NCI-H2081 treated with DMSO at 0.1 percent for 48 hours (cell line): ENCODE measurements around the gene BCORL1.

Source experiments
- DNase-seq: peaks from one replicate; lab custom pipeline; 2025; lab: John Stamatoyannopoulos, UW

Gene BCORL1

DNA sequence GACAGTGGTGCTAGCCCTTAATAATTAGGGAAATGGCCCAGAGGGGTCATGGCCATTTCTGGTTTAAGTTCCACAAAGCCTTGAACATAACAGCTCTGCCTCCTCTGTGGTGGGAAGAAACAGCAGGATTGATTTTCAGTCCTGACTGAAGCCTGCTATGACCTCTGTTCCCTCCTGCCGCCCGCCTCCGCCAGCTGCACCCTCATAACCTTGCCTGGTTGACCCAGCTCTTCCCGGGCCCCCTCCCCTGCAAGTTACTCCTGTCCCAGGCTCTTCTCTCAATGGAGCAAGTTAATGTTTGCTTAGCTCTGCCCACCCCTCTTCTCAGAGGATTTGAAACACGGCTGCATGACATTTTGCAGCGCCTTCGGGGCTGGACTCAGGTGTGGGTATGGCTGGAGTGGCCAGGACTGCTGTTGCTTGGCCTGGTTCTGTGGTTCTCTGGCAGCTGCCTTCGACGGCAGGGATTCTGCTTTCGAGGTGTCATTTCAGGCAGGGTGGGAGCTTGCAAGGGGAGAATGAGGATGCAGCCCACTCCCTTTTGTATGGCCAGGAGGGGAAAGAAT lies 27.3 kb downstream of the BCORL1 start:
- DNase-seq: no peak

DNA sequence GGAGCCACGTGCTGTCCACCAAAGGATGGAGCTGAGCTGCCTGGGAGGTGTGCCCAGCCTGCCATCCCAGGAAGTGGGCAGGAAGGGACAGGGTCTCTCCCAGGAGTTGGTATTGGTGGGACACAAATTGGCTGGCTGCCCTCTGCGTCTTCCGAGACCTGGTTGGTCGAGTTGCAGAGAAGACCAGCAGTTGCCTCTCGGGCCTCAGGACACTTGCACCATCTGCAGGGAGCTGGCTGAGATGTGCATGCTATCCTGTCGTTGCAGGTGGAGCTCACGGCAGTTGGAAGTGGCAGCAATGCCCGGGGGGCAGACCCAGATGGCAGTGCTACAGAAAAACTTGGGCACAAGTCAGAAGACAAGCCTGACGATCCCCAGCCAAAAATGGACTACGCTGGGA lies 30.2 kb downstream of the BCORL1 start:
- DNase-seq: no peak

GRCh38 chrX:130013661-130014060 lies 31.2 kb downstream of the BCORL1 start:
- DNase-seq: no peak

DNA sequence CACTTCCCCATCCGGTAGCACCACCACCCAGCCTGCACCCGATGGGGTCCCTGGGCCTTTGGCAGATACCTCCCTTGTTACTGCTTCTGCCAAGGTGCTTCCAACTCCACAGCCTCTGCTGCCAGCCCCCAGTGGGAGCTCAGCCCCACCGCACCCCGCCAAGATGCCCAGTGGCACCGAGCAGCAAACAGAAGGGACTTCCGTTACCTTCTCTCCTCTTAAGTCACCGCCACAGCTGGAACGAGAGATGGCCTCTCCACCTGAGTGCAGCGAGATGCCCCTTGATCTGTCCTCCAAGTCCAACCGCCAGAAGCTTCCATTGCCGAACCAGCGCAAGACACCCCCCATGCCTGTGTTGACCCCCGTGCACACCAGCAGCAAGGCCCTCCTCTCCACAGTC lies 31.9 kb downstream of the BCORL1 start:
- no peak for DNase-seq

DNA sequence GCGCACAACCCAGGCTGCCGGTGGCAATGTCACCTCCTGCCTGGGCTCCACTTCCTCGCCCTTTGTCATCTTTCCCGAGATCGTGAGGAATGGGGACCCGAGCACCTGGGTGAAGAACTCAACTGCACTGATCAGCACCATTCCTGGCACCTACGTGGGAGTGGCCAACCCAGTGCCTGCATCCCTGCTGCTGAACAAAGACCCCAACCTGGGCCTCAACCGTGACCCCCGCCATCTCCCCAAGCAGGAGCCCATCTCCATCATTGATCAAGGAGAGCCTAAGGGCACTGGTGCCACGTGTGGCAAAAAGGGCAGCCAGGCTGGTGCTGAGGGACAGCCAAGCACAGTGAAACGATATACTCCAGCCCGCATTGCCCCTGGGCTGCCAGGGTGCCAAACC lies 32.3 kb downstream of the BCORL1 start:
- no peak for DNase-seq

- no peak for DNase-seq
Observed at GRCh38 chrX:130015181-130015580, 32.7 kb downstream of the BCORL1 start.

DNA sequence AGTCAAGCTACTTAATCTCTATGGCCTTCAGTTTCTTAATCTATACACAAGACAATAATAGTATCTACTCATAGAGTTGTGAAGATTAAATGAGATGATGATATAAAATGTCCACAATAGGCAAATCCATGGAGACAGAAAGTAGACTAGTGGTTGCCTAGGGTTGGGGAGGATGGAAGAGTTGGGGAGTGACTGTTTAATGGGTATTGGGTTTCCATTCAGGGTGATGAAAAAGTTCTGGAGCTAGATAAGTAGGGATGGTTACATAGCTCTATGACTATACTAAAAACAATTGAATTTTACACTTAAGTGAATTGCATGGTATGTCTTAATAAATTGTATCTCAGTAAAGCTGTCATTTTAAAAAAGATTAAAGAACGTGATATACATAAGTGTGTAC lies 35.7 kb downstream of the BCORL1 start:
- no peak for DNase-seq

DNA sequence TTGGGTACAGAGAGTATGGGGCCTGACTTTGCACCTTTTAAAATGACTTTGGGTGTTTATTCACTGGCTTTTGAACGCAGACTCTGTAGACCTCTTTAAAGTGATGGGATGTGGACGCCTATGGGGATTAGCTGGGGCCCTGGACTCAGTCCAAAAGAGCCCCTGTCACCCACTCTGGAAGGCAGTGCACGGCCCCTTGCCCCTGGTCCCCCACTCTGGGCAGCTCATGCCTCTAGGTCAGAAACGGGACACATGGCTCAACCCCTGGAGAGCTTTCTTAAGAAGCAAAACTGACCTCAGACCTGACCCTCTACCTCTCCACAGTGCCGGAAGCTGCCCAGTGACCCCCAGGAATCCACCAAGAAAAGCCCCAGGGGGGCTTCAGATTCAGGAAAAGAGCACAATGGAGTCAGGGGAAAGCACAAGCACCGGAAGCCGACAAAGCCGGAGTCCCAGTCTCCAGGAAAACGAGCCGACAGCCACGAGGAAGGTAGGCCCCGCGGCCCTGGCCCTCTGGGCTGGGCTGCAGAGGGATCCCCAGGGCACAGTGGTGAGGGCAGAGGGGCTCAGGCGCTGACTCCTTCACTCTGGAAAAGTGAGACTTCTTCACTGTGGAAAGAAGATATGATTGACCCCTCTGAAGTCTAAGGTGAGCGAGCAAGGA lies 38.4 kb downstream of the BCORL1 start:
- no peak for DNase-seq

- DNase-seq: no peak
Observed at GRCh38 chrX:130024127-130024526, 41.7 kb downstream of the BCORL1 start.

GRCh38 chrX:130025256-130025655 lies 42.8 kb downstream of the BCORL1 start:
- DNase-seq: no peak

DNA sequence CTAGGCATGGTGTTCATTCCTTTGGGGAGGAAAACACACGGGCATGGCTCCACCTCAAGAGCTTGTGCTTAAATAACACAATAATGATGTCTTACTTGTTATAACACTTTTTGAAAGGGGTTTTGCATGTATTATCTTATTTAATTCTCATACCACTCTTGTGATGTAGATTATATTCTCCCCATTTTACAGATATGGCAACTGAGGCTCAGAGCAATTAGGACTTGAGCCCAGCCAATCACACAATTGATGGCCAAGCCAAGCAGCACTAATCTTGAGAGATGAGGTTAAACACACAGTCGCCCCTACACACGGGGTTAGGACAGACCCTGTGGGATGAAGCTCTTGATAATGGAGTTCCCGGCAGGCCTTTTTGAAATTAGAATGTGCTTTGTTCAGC lies 45.1 kb downstream of the BCORL1 start:
- no peak for DNase-seq

DNA sequence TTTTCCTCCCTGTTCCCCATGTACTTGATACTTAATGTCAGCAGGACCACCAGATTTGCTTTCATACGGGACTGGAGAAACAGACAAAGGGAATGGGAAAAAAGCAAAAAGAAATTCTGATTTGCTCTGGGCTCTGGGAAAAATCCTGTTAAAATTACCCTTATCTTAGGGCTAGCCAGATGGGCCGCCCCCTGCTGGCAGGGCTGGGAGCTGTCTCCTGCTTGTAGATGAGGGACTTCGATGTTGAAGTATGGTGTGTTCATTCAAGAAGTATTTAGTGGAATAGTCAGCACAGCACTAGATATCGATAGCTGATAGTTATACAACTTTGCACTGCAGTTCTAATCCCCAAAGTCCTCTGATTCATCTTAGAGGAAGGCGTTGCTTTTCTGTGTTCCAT lies 45.8 kb downstream of the BCORL1 start:
- no peak for DNase-seq

DNA sequence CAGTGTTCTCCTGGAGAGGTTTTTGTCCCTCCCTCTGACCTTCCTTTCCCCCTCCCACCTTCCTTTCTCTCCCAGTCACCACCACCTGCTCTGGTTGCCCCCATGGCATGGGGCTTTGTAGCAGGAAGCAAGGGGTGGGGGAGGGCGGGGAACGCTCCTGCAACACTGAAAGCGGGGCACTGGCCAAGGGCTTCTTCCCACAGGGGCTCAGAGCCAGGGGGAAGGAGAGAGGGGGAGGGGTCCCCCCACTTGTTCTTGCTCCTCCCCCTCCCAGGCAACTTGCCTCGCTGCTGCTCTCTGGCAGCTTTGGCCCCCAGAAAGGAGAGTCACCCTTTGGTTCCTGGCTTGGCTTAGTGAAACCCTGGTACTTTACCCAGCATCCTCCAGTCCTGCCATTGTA lies 48.4 kb downstream of the BCORL1 start:
- DNase-seq: no peak

DNA sequence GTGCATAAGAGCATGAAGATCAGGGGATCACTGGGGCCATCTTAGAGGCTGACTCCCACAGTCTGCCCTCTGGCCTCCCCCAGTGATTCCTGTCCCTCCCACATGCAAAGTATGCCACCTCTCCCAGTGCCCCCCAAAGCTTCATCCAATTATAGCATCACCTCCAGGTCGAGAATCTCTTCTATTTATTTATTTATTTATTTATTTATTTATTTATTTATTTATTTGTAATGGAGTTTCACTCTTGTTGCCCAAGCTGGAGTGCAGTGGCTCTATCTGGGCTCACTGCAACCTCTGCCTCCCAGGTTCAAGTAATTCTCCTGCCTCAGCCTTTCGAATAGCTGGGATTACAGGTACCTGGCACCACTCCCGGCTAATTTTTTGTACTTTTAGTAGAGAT lies 50.1 kb downstream of the BCORL1 start:
- DNase-seq: no peak

- no peak for DNase-seq
Observed at GRCh38 chrX:130034178-130034577, 51.7 kb downstream of the BCORL1 start.

DNA sequence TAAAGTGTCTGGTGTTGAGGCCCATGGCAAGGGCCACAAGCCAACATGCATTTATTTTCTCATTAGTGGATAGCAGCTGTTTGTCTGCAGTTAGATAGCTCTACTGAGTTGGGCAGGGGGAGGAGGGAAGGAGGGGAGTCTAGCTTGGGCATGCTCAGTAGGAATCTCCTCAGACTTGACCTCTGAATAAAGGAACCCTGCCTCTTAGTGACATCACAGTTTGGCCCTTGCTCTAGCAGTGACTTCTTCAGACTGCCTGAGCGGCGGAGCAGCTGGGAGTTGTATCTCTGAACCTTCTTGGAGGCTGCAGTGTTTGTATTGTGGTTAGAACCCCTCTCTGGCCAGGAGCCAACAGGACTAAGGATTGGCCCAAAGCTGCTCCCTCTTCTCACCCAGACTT lies 57.4 kb downstream of the BCORL1 start:
- DNase-seq: no peak

GRCh38 chrX:130047416-130047815 lies 65.0 kb downstream of the BCORL1 start:
- DNase-seq: no peak

DNA sequence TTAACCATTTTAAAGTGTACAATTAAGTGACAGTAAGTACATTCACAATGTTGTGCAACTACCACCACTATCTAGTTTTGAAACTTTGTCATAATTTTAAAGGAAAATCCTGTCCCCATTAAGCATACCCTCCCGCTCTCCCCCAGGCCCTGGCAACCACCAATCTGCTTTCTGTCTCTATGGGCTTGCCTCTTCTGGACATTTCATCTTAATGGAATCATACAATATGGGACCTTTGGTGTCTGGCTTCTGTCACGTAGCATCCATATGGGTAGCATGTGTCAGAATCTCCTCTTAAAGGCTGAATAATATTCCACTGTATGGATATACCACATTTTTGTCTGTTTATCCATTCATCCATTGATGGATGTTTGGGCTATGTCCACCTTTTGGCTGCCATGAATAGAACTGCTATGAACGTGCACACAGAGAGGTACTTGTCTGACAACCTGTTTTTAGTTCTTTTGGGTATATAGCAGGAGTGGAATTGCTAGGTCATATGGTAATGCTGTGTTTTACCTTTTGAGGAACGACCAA lies 66.3 kb downstream of the BCORL1 start:
- DNase-seq: no peak

GRCh38 chrX:130049821-130050220 lies 67.4 kb downstream of the BCORL1 start:
- DNase-seq: no peak

DNA sequence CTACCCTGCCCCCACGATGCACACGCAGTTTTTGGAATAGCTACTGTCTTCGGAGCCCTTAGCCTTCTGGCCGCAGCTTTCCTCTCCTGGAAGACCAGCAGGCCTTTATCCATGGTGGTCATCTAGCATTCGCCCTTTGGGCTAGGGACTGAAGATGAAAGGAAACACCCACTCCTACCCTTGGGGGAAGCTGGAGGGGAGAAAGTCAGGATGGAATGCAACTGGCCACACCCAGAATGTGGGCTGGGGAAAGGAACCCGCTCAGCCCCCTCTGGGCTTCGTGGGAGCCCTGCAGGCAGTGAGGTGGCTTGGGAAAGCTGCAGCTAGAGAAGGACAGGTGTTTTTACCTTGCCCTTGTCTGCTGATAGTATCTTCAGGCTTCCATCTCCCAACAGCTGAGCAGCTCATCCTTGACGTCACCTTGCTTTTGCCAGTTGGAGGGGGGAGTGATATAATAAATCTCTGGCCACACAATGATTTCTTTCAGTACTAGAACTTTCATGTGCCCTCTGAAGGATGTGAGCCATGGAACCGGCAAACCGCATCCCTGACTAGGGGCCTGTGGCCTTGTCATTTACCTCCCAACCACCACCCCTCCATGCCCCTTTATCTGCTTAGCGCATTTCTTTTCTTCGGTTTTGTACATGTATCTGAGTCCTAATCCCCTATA lies 68.9 kb downstream of the BCORL1 start:
- no peak for DNase-seq

- no peak for DNase-seq
Observed at GRCh38 chrX:130053236-130053635, 70.8 kb downstream of the BCORL1 start.

DNA sequence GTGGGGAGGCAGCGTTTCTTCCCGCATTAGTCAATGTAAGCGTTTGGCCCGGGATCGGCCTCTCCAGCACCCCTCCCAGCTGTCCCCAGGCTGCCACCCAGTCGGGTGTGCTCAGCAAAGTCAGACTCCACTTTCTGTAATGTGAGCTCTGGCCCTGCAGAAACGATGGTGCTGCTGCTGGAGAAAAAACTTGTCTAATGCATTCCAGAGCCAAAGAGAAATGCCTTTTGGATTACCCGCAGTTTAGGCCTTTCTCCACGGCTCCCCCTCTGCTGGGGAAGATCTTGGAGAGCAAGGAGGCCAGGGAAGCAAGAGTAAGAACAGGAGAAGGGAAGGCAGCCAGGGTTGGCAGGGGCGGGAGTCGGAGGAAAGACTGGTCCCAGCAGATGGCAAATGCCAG lies 72.7 kb downstream of the BCORL1 start:
- DNase-seq: no peak

DNA sequence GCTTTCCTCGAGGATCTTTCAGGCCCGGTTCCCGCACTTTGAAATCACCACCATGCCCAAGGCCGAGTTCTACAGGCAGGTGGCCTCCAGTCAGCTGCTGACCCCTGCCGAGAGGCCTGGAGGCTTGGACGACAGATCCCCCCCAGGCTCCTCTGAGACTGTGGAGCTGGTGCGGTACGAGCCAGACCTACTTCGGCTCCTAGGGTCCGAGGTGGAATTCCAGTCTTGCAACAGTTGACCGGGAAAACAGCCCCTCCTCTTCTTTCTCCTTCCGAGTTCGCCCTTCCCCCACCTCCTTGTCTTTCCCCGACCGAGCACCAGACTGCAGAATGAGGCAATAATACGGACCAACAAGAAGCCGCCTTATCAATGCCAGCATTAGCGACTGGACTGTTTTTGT lies 73.5 kb downstream of the BCORL1 start:
- DNase-seq: no peak

DNA sequence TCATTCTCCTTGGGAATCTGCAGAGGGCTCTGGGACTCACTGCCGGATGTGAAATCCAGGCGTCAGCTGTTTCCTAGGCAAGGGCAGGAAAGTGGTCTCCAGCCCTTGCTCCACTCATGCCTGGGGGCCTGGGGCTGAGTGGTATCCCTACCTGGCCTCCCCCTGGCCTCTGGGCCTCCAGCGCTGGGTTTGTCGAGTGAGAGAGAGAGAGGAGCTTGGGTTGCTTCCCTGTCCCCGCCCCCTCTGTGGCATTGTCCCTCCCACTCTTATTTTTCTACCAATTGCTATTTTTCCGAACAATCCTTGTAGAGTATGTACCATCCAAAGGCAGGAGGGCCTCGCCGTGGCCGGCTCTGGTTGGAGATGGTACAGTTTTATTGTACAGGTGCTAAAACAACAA lies 74.8 kb downstream of the BCORL1 start:
- DNase-seq: no peak
